Endothelial cell of umbilical vein (primary cell): ENCODE data around the gene ANAPC2. TPM values are rescaled to one million over a fixed set of nuclear protein-coding genes. Genes with fewer than 3 reads are reported as not detected.

Source experiments
- BruUV-seq: library from RNA; stranded (reverse); fragments of 400-500 nt; replicated peaks from 2 replicates; lab custom pipeline; 2021; lab: Mats Ljungman, UMichigan
- CTCF ChIA-PET: fragments of 300-600, 350-600 bp; sonication (Branson Sonifier 250); formaldehyde crosslinking; loops from one replicate; lab custom pipeline; 2021; ENCODE audit warnings: antibody characterized with exemption, inconsistent platforms; lab: Charles Lee
- POLR2A ChIA-PET: fragments of 300-600, 350-600 bp; sonication (Branson Sonifier 250); formaldehyde crosslinking; loops from one replicate; lab custom pipeline; 2021; ENCODE audit warnings: antibody characterized with exemption, inconsistent platforms; lab: Charles Lee
- DNase-seq: peaks from one replicate; pipeline ENCODE4 v3.0.0-alpha.2; 2011; ENCODE audit warnings: low read depth, low spot score
- FAIRE-seq: peaks from 2 replicates; lab custom pipeline; 2011; peaks lifted over from hg19 to GRCh38; lab: Jason Lieb, UNC
- H2AFZ ChIP-seq: 2 replicates; pipeline ENCODE4 v1.6.0; 2012; ENCODE audit warnings: low read depth, low read length, control low read depth, inconsistent platforms
- H3K27ac ChIP-seq: 2 replicates; pipeline ENCODE4 v1.5.1; 2011; ENCODE audit warnings: low read depth, mild to moderate bottlenecking, control low read depth, low read length, moderate library complexity; ENCODE audit not compliant: insufficient read depth
- H3K27me3 ChIP-seq, 2 experiments: 2 replicates each; pipeline versions ENCODE4 v1.6.0 to v1.6.1; 2011; ENCODE audit warnings: low read length in 2 of 2, mixed read lengths in 1 of 2; ENCODE audit not compliant: control insufficient read depth in 2 of 2, insufficient read depth in 2 of 2
- H3K36me3 ChIP-seq, 2 experiments: 2 replicates in 1 of 2; 3 replicates in 1 of 2; pipeline ENCODE4 v1.5.1; 2011; ENCODE audit warnings: low read length in 2 of 2, mild to moderate bottlenecking in 1 of 2, moderate library complexity in 1 of 2; ENCODE audit not compliant: control insufficient read depth in 2 of 2, insufficient read depth in 2 of 2; ENCODE audit errors: extremely low read depth in 1 of 2
- H3K4me1 ChIP-seq: 3 replicates; pipeline ENCODE4 v1.5.1; 2011; ENCODE audit warnings: mild to moderate bottlenecking, low read length; ENCODE audit not compliant: control insufficient read depth, insufficient read depth; ENCODE audit errors: extremely low read depth
- H3K4me2 ChIP-seq: 2 replicates; pipeline ENCODE4 v1.6.1; 2011; ENCODE audit warnings: low read length, control low read depth, mixed read lengths; ENCODE audit not compliant: insufficient read depth
- H3K4me3 ChIP-seq, 3 experiments: fragments of 200-600 bp in 1 of 3; sonication (generic), shearing (Covaris generic) in 1 of 3; replicated peaks in 1 of 3; 2 replicates each; pipeline ENCODE4 v1.5.1; 2011 to 2016; ENCODE audit warnings: control low read depth in 3 of 3, low read length in 3 of 3, mild to moderate bottlenecking in 2 of 3, inconsistent platforms in 1 of 3, low read depth in 1 of 3, moderate library complexity in 1 of 3; ENCODE audit not compliant: insufficient read depth in 1 of 3
- H3K79me2 ChIP-seq: 2 replicates; pipeline ENCODE4 v1.6.0; 2012; ENCODE audit warnings: low read length, inconsistent platforms; ENCODE audit not compliant: control insufficient read depth, insufficient read depth
- H3K9ac ChIP-seq: replicated peaks from 2 replicates; pipeline ENCODE3; 2011; ENCODE audit warnings: low read length, control low read depth; ENCODE audit not compliant: insufficient read depth; ENCODE audit errors: extremely low read depth
- H3K9me1 ChIP-seq: replicated peaks from 3 replicates; pipeline ENCODE4 v1.6.0; 2011; ENCODE audit warnings: mild to moderate bottlenecking, low read length; ENCODE audit not compliant: control insufficient read depth, insufficient read depth; ENCODE audit errors: extremely low read depth
- H3K9me3 ChIP-seq: replicated peaks from 2 replicates; pipeline ENCODE4 v1.5.1; 2012; ENCODE audit warnings: low read length, inconsistent platforms; ENCODE audit not compliant: control insufficient read depth, insufficient read depth
- H4K20me1 ChIP-seq: replicated peaks from 2 replicates; pipeline ENCODE3; 2011; ENCODE audit warnings: mild to moderate bottlenecking, low read length; ENCODE audit not compliant: control insufficient read depth, insufficient read depth; ENCODE audit errors: extremely low read depth
- CTCF ChIP-seq, 2 donors: IDR thresholded peaks; 1 replicate in 1 of 2; 2 replicates in 1 of 2; pipeline ENCODE4 v1.5.1; 2011; ENCODE audit warnings: low read length in 2 of 2, mild to moderate bottlenecking in 2 of 2, moderate library complexity in 2 of 2, control low read depth in 1 of 2, inconsistent platforms in 1 of 2, low read depth in 1 of 2; ENCODE audit not compliant: insufficient read depth in 1 of 2; ENCODE audit errors: extremely low read depth in 1 of 2
- FOS ChIP-seq: IDR thresholded peaks from 2 replicates; pipeline ENCODE4 v1.6.1; 2011; ENCODE audit warnings: mild to moderate bottlenecking, low read length, moderate library complexity, borderline replicate concordance; ENCODE audit not compliant: insufficient read depth
- GATA2 ChIP-seq: IDR thresholded peaks from 2 replicates; pipeline ENCODE4 v1.7.0; 2011; ENCODE audit warnings: low read depth, mild to moderate bottlenecking, moderate library complexity, mixed read lengths, low read length; ENCODE audit not compliant: insufficient read length, insufficient read depth
- JUN ChIP-seq: IDR thresholded peaks from 2 replicates; pipeline ENCODE4 v1.6.1; 2011; ENCODE audit warnings: borderline replicate concordance, low read depth; ENCODE audit not compliant: insufficient read length, insufficient read depth
- MAX ChIP-seq: IDR thresholded peaks from 2 replicates; pipeline ENCODE4 v1.6.1; 2011; ENCODE audit not compliant: insufficient read depth, insufficient read length
- MYC ChIP-seq: IDR thresholded peaks from one replicate; pipeline ENCODE4 v1.6.1; 2011; ENCODE audit warnings: mild to moderate bottlenecking, low read depth, low read length
- dilution Hi-C: fragments of 300-500 bp; cut with MboI; formaldehyde crosslinking; loops from one replicate; pipeline ENCODE4 v1.15.0; 2019; ENCODE audit warnings: low sequenced_read_pairs; ENCODE audit not compliant: extremely low pct_ligation_motif_present
- intact Hi-C: fragments of 100-400 bp; cut with micrococcal nuclease; formaldehyde crosslinking; loops from one replicate; pipeline ENCODE4 v1.10.0; 2022
- polyA plus RNA-seq, 4 experiments: library from polyadenylated mRNA; depleted of rRNA in 3 of 4; stranded (reverse) in 3 of 4; unstranded in 1 of 4; fragments of >200 nt; gene quantifications; 2 replicates each; pipeline versions ENCODE4 v1.2.1 to v1.2.3, GENCODE V29; 2011 to 2012; ENCODE audit warnings: missing spikeins in 1 of 4
- total RNA-seq: library from RNA; stranded (reverse); gene quantifications from 2 replicates; pipeline ENCODE4 v1.2.3, GENCODE V29; 2021

The ANAPC2 gene
- total and polyA plus RNA-seq, 2 donors (not counting 3 experiments of a cell fraction or from before 2014, with no cell fraction given): 44.8 to 69.2 TPM

GRCh38 chr9:137163365-137163715 is 25.0 kb downstream of the ANAPC2 start:
- no peak overlapping the region for H3K9ac ChIP-seq
- FAIRE-seq: no peak
- peaks cover 27 to 30% of the 10 kb centered on the region in 2 experiments for H3K27me3 ChIP-seq
- no TSS peak for BruUV-seq
- H3K9me1 ChIP-seq: no peaks in the 10 kb centered on the region
- intact Hi-C loops (no loop called here), dilution Hi-C loops (no loop called here)
- no peak overlapping the region for H3K27ac ChIP-seq
- no peaks in the 10 kb centered on the region for H3K79me2 ChIP-seq
- ChIA-PET POLR2A (interaction anchor here (0.8 kb wide), 1 partner anchor 60 kb away, joined by 4 read pairs; no protein-coding TSS in a partner anchor), CTCF (interaction anchor here (1.2 to 1.8 kb wide), 4 partner anchors 8 to 73 kb away, joined by 4 to 12 read pairs (median 6); no protein-coding TSS in a partner anchor)
- H3K4me2 ChIP-seq: peak overlapping the region; percentile 48
- DNase-seq: no peak
- no peak for TF ChIP-seq MYC
- no peak for TF ChIP-seq FOS
- TF ChIP-seq MAX: no peak
- TF ChIP-seq JUN: no peak
- no peak for TF ChIP-seq GATA2
- no peak for TF ChIP-seq CTCF (IDR thresholded peaks at IDR 0.05; ENCODE audit: extremely low read depth in 1 of 2, insufficient read depth in 1 of 2, low read depth in 1 of 2, low read length in 2 of 2)
- H2AFZ ChIP-seq: peak overlapping the region; percentile 88
- no peaks in the 10 kb centered on the region for H4K20me1 ChIP-seq
- no peaks in the 10 kb centered on the region for H3K9me3 ChIP-seq
- H3K36me3 ChIP-seq: no peaks in the 10 kb centered on the region
- peak overlapping the region in 2 of 3 experiments; percentile 11 to 24 for H3K4me3 ChIP-seq
- H3K4me1 ChIP-seq: peaks cover 3% of the 10 kb centered on the region
